Right cardiac atrium (tissue), 5 donors: ENCODE data around the gene JAM3. TPM values are rescaled to one million over a fixed set of nuclear protein-coding genes. Genes with fewer than 3 reads are reported as not detected.

ENCODE experiments used
- ATAC-seq, 2 donors: fragments of 200-7000 bp; cut with Tn5 transposase; one replicate each; pipeline versions ENCODE4 v1.8.0 to v1.9.1; 2020; ENCODE audit warnings: moderate library complexity in 2 of 2, mild to moderate bottlenecking in 1 of 2
- DNase-seq, 3 donors: peaks; one replicate each; pipeline ENCODE4 v3.0.0-alpha.2; 2020
- H3K27ac ChIP-seq: one replicate; pipeline ENCODE4 v1.5.1; 2013; ENCODE audit warnings: mild to moderate bottlenecking, low read length, control low read depth, moderate library complexity
- H3K27me3 ChIP-seq: one replicate; pipeline ENCODE4 v1.6.1; 2013; ENCODE audit not compliant: control insufficient read depth, insufficient read depth
- H3K4me1 ChIP-seq: one replicate; pipeline ENCODE4 v1.6.1; 2013; ENCODE audit warnings: low read length; ENCODE audit not compliant: control insufficient read depth, insufficient read depth
- H3K4me3 ChIP-seq: one replicate; pipeline ENCODE4 v1.5.1; 2013; ENCODE audit warnings: low read length, control low read depth
- H3K9me3 ChIP-seq: one replicate; pipeline ENCODE4 v1.6.1; 2013; ENCODE audit warnings: low read length; ENCODE audit not compliant: control insufficient read depth
- WGBS: extraction: QIAGEN DNeasy Blood & Tissue Kit; methylation state at CpG from one replicate; pipeline ENCODE4 v1.1.7; 2013; 5-methylcytosine and 5-hydroxymethylcytosine counted together
- intact Hi-C, 4 donors: fragments of 100-400 bp; cut with DNase I; formaldehyde crosslinking; loops; one replicate each; pipeline versions ENCODE4 v1.11.0 to v1.14.0; 2022 to 2023
- polyA plus RNA-seq: library from polyadenylated mRNA; stranded (reverse); fragments of 200-250 nt; gene quantifications from one replicate; pipeline ENCODE4 v1.2.3, GENCODE V29; 2013
- total RNA-seq, 4 donors: library from RNA; stranded (reverse); fragmentation: NEBNext Ultra II Directional; extraction: Animal tissue kit (Norgen Biotek cat#: 25700); gene quantifications; one replicate each; pipeline ENCODE4 v1.2.1, GENCODE V29; 2021
- donor health status: healthy with polysubstance abuse.
- donor health status: DM: no; HTN: yes; CAD: no.
- donor health status: DM: no; HTN: no; CAD: no.
- donor health status: DM: no; HTN: yes; CAD: no; lungs with severe emphysema.
- donor health status: DM: yes; HTN: yes; CAD: no.

Gene JAM3
- total and polyA plus RNA-seq, 5 donors = 22.2 to 45.5 (median 44.8) TPM

DNA sequence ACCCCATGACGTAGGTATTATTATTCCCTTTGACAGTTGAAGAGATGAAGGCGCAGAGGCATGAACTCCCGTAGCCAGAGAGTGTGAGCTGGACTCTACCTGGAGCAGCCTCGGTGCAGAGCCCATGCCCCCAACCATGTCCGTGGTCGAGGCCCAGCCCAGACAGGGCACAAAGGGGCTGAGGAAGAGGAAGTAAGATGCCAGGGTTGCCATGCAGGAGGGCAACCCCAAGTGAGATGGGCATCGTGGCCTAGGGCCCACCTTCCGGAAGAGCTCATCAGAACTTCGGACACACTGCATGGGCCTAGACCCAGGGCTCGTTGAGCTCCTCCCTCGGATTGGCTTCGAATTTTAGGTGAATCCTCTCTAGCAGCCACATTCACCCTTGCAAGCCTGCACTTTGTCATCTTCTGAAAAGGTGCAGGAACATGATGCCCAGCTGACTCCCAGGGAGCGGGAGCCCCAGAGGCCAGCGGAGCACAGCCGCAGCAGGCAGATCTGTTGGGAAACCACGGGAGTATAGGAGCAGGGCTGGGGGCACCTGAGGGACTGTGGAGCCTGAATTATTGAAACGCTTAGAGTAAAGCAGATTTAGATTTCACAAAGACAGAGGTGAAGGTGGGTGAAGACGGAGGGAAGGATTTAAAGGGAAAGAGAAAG lies 29.0 kb upstream of the JAM3 start:
- no peaks in the 10 kb centered on the region for H3K9me3 ChIP-seq
- H3K27ac ChIP-seq = no peak overlapping the region
- intact Hi-C loops = loop anchor here in 2 of 4 donors (10.0 kb wide), 3 partner anchors 75 to 115 kb away; partner anchors contain the start of gene IGSF9B (in 1 of the 2)
- no peak for DNase-seq
- no peaks in the 10 kb centered on the region for H3K27me3 ChIP-seq
- no peak for ATAC-seq
- peaks cover 5% of the 10 kb centered on the region for H3K4me1 ChIP-seq
- WGBS = 89% methylated on average over 18 of the region's 18 CpGs
- H3K4me3 ChIP-seq = no peak overlapping the region

DNA sequence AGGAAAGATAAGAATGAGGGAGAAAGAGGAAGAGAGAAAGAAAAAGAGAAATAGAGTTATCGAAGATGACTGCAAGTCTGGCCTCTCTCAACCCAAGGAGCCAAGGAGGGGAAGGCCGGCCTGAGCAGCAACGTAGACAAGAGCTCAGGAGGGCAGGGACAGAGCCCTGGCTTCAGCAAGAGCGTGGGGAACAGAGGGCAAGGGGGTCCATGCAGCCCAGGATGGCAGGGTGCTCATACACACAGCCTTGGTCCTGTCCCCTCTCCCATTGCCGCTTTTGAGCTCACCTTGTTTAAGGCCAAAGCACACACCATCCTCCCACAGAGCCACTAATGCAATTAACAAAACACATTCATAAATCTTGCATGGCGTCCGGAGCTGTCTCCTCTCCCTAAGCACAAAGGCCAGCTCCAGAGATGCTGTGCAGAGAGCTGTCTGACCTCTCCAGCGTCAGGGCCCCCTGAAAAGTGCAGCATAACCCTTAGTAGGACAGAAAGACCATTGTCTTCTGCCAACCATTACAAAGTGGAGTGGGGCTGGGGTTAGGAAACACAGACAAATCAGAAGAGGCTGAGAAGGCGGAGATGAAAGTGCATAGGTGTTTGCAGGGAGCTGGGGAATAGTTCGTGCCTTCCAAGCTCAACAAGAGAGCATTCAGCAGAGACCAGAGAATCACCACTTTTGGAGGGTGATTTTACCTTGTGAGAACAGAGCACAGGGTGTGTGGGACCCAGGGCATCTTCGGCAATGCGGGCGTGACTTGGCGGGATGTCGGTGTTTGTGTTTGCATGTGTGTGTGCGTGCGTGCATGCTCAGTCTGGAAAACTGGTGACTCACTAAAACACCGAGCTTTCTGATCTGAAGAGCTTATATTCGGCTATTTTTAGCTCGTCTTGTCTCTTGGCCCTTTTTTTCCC lies 28.2 kb upstream of the JAM3 start:
- Histone ChIP-seq H3K4me3 (no peak overlapping the region), H3K27ac (no peak overlapping the region), H3K4me1 (peaks cover 5% of the 10 kb centered on the region), H3K9me3 (no peaks in the 10 kb centered on the region), H3K27me3 (no peaks in the 10 kb centered on the region)
- intact Hi-C loops = loop anchor here in 2 of 4 donors (10.0 kb wide), 3 partner anchors 76 to 116 kb away; partner anchors contain the start of gene IGSF9B (in 1 of the 2)
- WGBS = 68% methylated on average over 20 of the region's 20 CpGs
- ATAC-seq = no peak
- peak in 1 of 3 donors; percentile 67 for DNase-seq

DNA sequence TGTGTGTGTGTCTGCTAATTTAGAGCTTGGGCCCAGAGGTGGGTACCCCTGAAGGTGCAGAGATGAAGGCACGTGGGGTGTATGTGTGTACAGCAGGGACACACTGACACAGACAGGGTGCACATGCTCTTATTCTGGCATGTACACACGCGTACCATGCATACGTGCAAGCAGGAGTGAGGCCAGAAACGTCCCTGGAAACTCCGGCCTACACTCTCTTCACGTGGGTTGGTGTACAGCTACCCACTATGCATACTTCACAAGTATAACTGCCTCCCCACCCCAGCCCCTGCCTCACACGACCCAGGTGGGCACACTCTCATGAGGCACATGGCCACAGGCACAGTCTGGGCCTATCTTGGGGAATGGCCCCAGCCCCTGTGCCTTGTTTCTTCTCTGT lies 27.5 kb upstream of the JAM3 start:
- DNase-seq (no peak), ATAC-seq (no peak)
- Histone ChIP-seq H3K27ac (peak overlapping the region; percentile 43), H3K4me3 (no peak overlapping the region), H3K4me1 (peaks cover 5% of the 10 kb centered on the region), H3K27me3 (no peaks in the 10 kb centered on the region), H3K9me3 (no peaks in the 10 kb centered on the region)
- WGBS = 71% methylated on average over 8 of the region's 8 CpGs
- intact Hi-C loops = loop anchor here in 2 of 4 donors (10.0 kb wide), 3 partner anchors 77 to 117 kb away; partner anchors contain the start of gene IGSF9B (in 1 of the 2)

DNA sequence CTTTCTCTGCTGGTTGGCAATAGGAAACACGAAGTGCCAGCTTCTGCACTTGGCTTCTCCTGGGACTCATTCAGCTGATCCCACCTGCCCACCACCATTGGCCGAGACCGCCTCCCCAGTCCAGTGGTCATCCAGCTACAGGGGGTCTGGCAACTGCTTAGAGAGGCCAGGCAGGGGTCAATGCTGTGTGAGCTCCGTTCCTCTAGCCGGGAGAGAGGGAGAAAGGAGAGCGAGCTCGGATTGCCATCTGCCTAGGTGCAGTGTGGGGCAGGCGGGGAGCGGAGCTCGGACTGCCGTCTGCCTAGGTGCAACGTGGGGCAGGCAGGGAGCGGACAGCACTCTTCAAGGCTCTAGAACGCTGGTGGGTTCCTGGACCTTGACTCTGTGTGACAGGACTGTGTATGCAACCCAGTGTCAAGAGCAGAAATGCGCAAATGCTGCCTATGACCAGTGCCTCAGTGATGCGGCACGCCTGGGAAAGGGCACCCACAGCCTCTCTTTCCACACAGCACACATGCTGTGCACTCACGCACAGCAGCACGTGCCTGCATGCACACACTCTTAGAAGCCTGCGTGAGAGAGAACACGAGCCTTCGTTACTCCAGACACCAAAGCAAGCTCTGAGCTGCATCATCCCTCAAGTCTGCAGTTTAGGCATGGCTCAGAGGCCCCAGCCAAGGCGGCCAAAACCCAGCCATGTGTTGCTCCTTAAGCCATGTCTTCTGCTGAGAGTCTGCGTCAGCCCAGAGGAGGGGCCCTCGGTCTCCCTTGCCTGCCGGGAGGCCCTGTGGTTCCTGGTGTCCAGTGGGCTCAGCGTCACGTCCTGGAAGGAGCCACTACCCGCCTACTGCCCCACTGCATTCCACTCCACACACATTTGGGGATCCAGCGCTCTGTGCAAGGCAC lies 26.8 kb upstream of the JAM3 start:
- intact Hi-C loops = loop anchor here in 2 of 4 donors (10.0 kb wide), 3 partner anchors 77 to 117 kb away; partner anchors contain the start of gene IGSF9B (in 1 of the 2)
- no peaks in the 10 kb centered on the region for H3K9me3 ChIP-seq
- H3K4me3 ChIP-seq = no peak overlapping the region
- no peak for ATAC-seq
- 92% methylated on average over 30 of the region's 30 CpGs for WGBS
- peaks cover 8% of the 10 kb centered on the region for H3K4me1 ChIP-seq
- no peak for DNase-seq
- no peaks in the 10 kb centered on the region for H3K27me3 ChIP-seq
- H3K27ac ChIP-seq = no peak overlapping the region

DNA sequence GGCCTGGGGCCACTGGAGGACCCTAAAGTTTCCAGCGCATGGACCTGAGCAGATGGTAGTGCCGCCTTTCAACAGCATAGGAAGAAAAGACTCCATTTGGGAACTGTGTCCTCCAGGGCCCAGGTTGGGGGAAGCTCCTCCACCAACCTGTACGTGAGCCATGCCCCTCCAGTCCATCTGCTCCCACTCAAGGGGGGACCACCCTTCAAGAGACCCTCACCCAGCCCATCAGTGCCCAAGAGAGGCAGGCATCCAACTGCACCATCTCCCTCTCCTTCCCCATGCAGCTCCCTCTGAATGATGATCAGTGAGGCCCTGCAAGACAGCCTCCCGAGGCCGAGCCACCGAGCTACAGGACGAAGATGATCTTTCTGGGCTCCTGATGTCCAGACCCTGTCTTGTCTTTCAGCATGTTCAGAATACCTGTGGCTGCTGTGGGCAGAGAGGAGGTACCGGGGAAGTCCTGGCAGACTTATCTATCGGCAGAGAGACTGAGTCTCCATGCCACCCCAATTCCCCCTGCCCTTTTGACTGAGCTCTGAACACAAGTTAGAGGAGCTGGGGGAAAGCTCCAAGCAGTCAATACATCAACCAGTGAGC lies 25.0 kb upstream of the JAM3 start:
- no peaks in the 10 kb centered on the region for H3K27me3 ChIP-seq
- H3K27ac ChIP-seq = no peak overlapping the region
- H3K4me3 ChIP-seq = no peak overlapping the region
- 97% methylated on average over 9 of the region's 9 CpGs for WGBS
- no peaks in the 10 kb centered on the region for H3K9me3 ChIP-seq
- peaks cover 9% of the 10 kb centered on the region for H3K4me1 ChIP-seq
- intact Hi-C loops = loop anchor here in 2 of 4 donors (10.0 kb wide), 3 partner anchors 79 to 119 kb away; partner anchors contain the start of gene IGSF9B (in 1 of the 2)
- ATAC-seq = no peak
- no peak for DNase-seq

DNA sequence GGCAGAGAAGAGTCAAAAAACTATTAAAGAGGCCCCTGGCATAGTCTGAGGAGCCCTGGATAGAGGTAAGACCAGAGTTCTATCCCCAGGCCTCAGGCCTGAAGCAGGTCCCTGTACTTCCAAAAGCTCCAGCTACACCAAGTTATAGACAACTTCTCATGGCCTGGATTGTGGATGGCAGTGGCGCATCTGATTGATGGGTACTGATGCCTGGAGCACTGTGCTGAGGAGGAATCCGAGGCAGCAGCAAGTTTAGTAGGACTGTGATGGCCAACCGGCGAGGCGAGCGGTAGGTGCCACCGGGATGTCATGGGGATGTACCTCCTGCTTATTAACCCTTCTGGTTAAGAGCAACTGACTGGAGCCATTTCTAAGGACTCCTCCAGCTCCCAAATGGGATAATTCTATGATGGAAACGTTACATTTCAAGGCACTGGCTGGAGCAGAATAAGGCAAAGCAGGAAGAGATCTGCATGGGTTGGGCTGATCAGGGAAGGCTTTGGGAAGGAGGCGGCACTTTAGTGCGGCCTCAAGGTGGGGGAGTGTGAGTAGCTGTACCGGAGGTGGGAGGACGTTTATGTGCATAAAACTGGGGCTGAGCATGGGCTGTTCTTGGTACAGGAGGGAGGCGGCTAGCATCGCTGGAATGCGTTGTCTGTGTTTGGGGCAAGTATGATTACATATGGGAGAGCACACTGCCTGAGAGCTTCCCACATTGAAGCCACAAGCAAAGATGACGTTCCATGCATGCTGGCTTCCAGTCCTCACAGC lies 24.2 kb upstream of the JAM3 start:
- no peak for DNase-seq
- intact Hi-C loops = loop anchor here in 3 of 4 donors (5.0 to 10.0 kb wide), 4 partner anchors 80 to 120 kb away; partner anchors contain the start of gene IGSF9B (in 1 of the 3)
- Histone ChIP-seq H3K4me3 (no peak overlapping the region), H3K4me1 (peaks cover 9% of the 10 kb centered on the region), H3K9me3 (no peaks in the 10 kb centered on the region), H3K27ac (no peak overlapping the region), H3K27me3 (no peaks in the 10 kb centered on the region)
- ATAC-seq = no peak
- 88% methylated on average over 16 of the region's 16 CpGs for WGBS

DNA sequence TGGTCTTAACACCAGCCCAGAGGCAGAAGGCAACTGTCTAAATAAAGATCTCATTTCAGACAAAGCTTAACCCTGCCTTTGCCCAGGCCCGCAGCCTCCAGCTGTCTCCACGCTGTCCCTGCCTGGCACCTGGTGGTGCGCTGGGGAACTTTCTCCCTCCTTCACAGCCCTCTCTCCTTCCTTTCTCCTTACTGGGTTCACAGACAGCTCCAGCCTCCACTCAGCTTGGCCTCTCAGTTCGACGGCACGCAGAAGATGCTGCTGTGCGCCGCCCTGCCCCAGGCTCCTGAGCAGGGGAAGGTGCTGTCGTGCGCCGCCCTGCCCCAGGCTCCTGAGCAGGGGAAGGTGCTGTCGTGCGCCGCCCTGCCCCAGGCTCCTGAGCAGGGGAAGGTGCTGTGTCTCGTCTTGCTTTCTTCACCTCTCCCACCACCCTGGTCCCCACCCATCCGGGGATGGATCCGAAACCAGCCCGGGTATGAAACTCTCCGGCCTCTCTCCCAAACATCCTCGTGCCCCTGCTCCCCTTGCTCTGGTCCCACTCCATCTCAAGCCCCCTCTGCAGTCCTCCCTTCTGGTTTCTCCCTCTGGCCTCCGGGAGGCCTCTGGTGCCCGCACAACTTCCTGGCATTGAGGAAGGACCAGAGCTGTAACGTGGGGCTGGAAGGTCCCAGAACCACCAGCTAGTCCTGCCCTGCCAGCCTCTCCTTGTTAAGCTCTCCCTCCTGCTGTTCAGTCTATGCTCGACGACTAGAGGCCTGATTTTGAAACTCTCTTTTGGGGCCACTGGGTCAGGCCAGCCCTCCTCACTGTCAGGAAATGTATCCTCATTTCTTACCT lies 22.9 kb upstream of the JAM3 start:
- ATAC-seq (peak; percentile 29 to 43), DNase-seq (peak; percentile 42 to 69 (median 66))
- Histone ChIP-seq H3K27ac (no peak overlapping the region), H3K27me3 (no peaks in the 10 kb centered on the region), H3K4me1 (peaks cover 3% of the 10 kb centered on the region), H3K4me3 (no peak overlapping the region), H3K9me3 (no peaks in the 10 kb centered on the region)
- 78% methylated on average over 25 of the region's 25 CpGs for WGBS
- intact Hi-C loops = loop anchor here in 3 of 4 donors (5.0 to 10.0 kb wide), 4 partner anchors 81 to 121 kb away; partner anchors contain the start of gene IGSF9B (in 1 of the 3)

DNA sequence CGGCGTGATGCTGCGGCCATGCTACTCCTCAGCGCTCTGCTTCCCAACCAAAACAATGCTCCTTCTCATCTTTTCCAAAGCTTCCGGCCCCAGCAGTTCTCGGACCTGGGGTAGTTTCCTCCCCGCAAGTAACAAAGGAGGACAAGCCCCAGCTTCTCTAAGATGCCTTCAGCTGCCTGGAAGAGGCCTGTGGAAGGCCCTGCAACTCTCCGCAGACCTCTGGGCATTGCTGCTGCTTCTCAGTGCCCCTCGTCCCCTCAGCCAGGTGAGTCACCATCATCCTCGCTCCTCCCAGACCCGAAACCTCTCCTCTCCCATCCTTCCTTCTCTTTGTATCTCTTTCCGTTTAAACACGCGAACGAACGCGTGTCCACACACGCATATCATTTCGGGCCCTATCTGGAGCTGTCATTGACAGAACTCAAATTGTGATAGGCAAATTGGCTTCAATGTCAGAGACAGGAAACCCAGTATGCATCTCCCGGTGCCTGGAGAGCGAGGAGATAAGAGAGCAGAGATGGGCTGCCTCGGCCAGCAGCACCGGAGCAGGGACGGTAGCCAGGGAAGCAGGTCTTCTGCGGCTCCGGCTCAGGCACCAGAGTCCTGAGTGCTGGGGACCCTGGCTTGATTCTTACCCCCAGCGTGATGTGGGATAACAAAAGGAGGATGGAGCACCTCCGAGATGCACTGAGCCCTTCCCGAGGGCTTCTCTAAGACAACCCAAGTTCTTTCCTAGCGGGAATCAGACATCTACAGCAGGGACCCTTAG lies 22.0 kb upstream of the JAM3 start:
- DNase-seq = peak in 1 of 3 donors; percentile 62
- H3K27ac ChIP-seq = peak overlapping the region; percentile 9
- H3K27me3 ChIP-seq = no peaks in the 10 kb centered on the region
- ATAC-seq = peak in 1 of 2 donors; percentile 7
- intact Hi-C loops = loop anchor here in 3 of 4 donors (5.0 to 10.0 kb wide), 4 partner anchors 82 to 122 kb away; partner anchors contain the start of gene IGSF9B (in 1 of the 3)
- H3K4me1 ChIP-seq = peaks cover 3% of the 10 kb centered on the region
- H3K9me3 ChIP-seq = no peaks in the 10 kb centered on the region
- 60% methylated on average over 30 of the region's 30 CpGs for WGBS
- no peak overlapping the region for H3K4me3 ChIP-seq
